ENCODE results near the gene TM7SF2. TPM values are rescaled to one million over a fixed set of nuclear protein-coding genes. Genes with fewer than 3 reads are reported as not detected.

Gene TM7SF2
- total and polyA plus RNA-seq, 2 of the 8 experiments (the other 6 are each of a cell fraction or from before 2014, with no cell fraction given): 40.1 to 96.0 TPM

DNA sequence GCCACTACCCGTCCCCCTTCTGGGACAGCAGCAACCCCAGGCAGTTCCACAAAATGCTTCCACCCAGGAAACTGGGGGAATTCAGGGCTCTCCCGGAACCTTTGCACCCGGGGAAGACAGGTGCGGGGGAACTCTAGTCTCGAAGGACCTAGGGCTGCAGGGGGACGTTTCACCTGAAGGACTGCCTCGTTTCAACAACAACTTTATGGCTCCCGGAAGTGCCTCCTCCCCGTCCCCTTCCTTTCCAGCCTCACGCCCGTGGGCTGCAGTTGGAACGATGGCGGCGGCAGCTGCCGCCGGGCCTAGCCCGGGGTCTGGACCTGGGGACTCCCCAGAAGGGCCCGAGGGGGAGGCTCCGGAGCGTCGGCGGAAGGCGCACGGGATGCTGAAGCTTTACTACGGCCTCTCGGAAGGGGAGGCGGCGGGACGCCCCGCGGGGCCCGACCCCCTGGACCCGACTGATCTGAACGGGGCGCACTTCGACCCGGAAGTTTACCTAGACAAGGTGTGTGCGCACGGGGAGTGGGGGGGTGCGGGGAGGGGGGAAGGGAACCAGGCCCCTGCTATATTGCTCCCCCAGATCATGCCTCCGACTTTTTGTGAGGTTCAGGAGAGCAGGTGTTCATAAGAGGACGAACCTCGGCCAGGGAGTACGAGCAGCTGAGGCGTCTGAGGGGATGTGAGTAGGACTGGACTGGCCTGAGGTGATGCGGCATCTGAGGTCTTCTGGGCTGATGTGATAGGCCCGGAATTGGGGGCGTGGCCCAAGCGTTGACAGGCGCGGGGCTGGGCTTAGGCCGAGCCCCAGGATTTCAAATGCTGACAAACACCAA is 15.5 kb upstream of the TM7SF2 start, which contains the start of gene VPS51 (continued):
- TF ChIP-seq KDM1A (IDR thresholded peaks at IDR 0.05; ENCODE audit: borderline replicate concordance, low read length) (no peak), POLR2A (IDR thresholded peaks at IDR 0.05; ENCODE audit: control extremely low read depth in 1 of 2, low read depth in 2 of 2, low read length in 2 of 2) (peak; percentile 75 to 86), YY1 (IDR thresholded peaks at IDR 0.05; ENCODE audit: low read depth, low read length) (peak; percentile 93), HDAC6 (IDR thresholded peaks at IDR 0.05; ENCODE audit: low read depth, low read length) (no peak)
- TF ChIP-seq, protein P1, sequence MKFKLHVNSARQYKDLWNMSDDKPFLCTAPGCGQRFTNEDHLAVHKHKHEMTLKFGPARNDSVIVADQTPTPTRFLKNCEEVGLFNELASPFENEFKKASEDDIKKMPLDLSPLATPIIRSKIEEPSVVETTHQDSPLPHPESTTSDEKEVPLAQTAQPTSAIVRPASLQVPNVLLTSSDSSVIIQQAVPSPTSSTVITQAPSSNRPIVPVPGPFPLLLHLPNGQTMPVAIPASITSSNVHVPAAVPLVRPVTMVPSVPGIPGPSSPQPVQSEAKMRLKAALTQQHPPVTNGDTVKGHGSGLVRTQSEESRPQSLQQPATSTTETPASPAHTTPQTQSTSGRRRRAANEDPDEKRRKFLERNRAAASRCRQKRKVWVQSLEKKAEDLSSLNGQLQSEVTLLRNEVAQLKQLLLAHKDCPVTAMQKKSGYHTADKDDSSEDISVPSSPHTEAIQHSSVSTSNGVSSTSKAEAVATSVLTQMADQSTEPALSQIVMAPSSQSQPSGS (IDR thresholded peaks at IDR 0.05; ENCODE audit: low read length): peak; percentile 74; the same call in 1 of the 2 replicates
